HepG2 (cell line): ENCODE measurements around the gene FCGBP. TPM values are rescaled to one million over a fixed set of nuclear protein-coding genes. Genes with fewer than 3 reads are reported as not detected.

Experiments used
- ATAC-seq: fragments of 200-7000 bp; cut with Tn5 transposase; 3 replicates; pipeline ENCODE4 v1.9.1; 2020; ENCODE audit warnings: mild to moderate bottlenecking, moderate library complexity
- BruUV-seq: library from RNA; stranded (reverse); fragments of 400-500 nt; replicated peaks from 2 replicates; lab custom pipeline; 2021; lab: Mats Ljungman, UMichigan
- CTCF ChIA-PET: fragments of 300-600 bp; formaldehyde crosslinking; extraction: SDS; loops from one replicate; lab custom pipeline; 2021; ENCODE audit warnings: low total read pairs, inconsistent platforms, low intra/inter-chr PET ratio; lab: Yijun Ruan, JAX
- POLR2A ChIA-PET: fragments of 350-600 bp; sonication (Branson Sonifier 250); formaldehyde crosslinking; loops from one replicate; lab custom pipeline; 2020; ENCODE audit warnings: antibody characterized with exemption, inconsistent platforms; lab: Yijun Ruan, JAX
- DNase-seq: peaks from one replicate; pipeline ENCODE4 v3.0.0-alpha.2; 2015; ENCODE audit warnings: low spot score
- FAIRE-seq: peaks from 3 replicates; lab custom pipeline; 2011; peaks lifted over from hg19 to GRCh38; lab: Jason Lieb, UNC
- H2AFZ ChIP-seq: one replicate; pipeline ENCODE4 v1.6.1; 2011; ENCODE audit warnings: low read length, inconsistent platforms
- H3K27ac ChIP-seq: fragments of 300-600 bp; 3 replicates; pipeline ENCODE4 v1.8.0; 2011; ENCODE audit warnings: mixed run types, mild to moderate bottlenecking, mixed read lengths, low read length, inconsistent platforms; ENCODE audit not compliant: insufficient read depth; ENCODE audit errors: extremely low read length
- H3K27me3 ChIP-seq, 2 experiments: fragments of 200-600 bp in 1 of 2; 2 replicates in 1 of 2; 3 replicates in 1 of 2; pipeline versions ENCODE4 v1.6.0 to v1.8.0; 2011; ENCODE audit warnings: low read length in 2 of 2, mild to moderate bottlenecking in 2 of 2, moderate library complexity in 2 of 2, inconsistent platforms in 1 of 2; ENCODE audit not compliant: insufficient read depth in 2 of 2, control insufficient read depth in 1 of 2
- H3K36me3 ChIP-seq, 2 experiments: fragments of 200-600 bp in 1 of 2; replicated peaks in 1 of 2; 2 replicates in 1 of 2; 3 replicates in 1 of 2; pipeline versions ENCODE4 v1.5.1 to v1.8.0; 2011; ENCODE audit warnings: low read length in 2 of 2, inconsistent platforms in 1 of 2; ENCODE audit not compliant: insufficient read depth in 2 of 2, control insufficient read depth in 1 of 2
- H3K4me1 ChIP-seq: 2 replicates; pipeline ENCODE4 v1.5.1; 2012; ENCODE audit warnings: low read length, inconsistent platforms; ENCODE audit not compliant: insufficient read depth
- H3K4me2 ChIP-seq: 2 replicates; pipeline ENCODE4 v1.6.0; 2011; ENCODE audit warnings: low read depth, low read length, inconsistent platforms
- H3K4me3 ChIP-seq, 3 experiments: fragments of 200-600 bp in 1 of 3; sonication (generic), shearing (Covaris generic) in 1 of 3; replicated peaks in 1 of 3; 2 replicates each; pipeline ENCODE4 v1.5.1; 2011 to 2016; ENCODE audit warnings: low read length in 3 of 3, inconsistent platforms in 2 of 3, low read depth in 2 of 3, mild to moderate bottlenecking in 2 of 3, control low read depth in 1 of 3, mixed read lengths in 1 of 3; ENCODE audit not compliant: insufficient read depth in 1 of 3
- H3K79me2 ChIP-seq: one replicate; pipeline ENCODE4 v1.6.1; 2011; ENCODE audit warnings: low read length, inconsistent platforms; ENCODE audit not compliant: insufficient read depth
- H3K9ac ChIP-seq: 2 replicates; pipeline ENCODE4 v1.6.0; 2011; ENCODE audit warnings: mild to moderate bottlenecking, low read depth, low read length, inconsistent platforms; ENCODE audit not compliant: insufficient read depth
- H3K9me3 ChIP-seq: 2 replicates; pipeline ENCODE4 v1.5.1; 2012; ENCODE audit warnings: mild to moderate bottlenecking, low read length
- H4K20me1 ChIP-seq: 2 replicates; pipeline ENCODE4 v1.6.0; 2011; ENCODE audit warnings: inconsistent platforms, mild to moderate bottlenecking, low read length, moderate library complexity; ENCODE audit not compliant: insufficient read depth
- HDAC6 ChIP-seq: fragments of 200-600 bp; sonication (generic); IDR thresholded peaks from 2 replicates; pipeline ENCODE4 v1.7.0; 2017; ENCODE audit warnings: mild to moderate bottlenecking, antibody characterized with exemption, low read length, low read depth
- IRX3 ChIP-seq: sonication (generic); formaldehyde crosslinking; IDR thresholded peaks from 2 replicates; pipeline ENCODE4 v1.8.1; 2023; ENCODE audit warnings: mild to moderate bottlenecking, low read depth, missing genetic modification reagents, borderline replicate concordance
- KDM1A ChIP-seq: IDR thresholded peaks from 2 replicates; pipeline ENCODE4 v1.6.1; 2016; ENCODE audit warnings: missing compliant biosample characterization
- MEIS1 ChIP-seq: sonication (generic); formaldehyde crosslinking; IDR thresholded peaks from 2 replicates; pipeline ENCODE4 v1.9.0; 2021; ENCODE audit warnings: mild to moderate bottlenecking, missing genetic modification reagents, moderate library complexity, borderline replicate concordance
- MIER3 ChIP-seq: IDR thresholded peaks from 2 replicates; pipeline ENCODE4 v1.6.1; 2016; ENCODE audit warnings: missing compliant biosample characterization, borderline replicate concordance
- POGZ ChIP-seq: sonication (generic); formaldehyde crosslinking; IDR thresholded peaks from 2 replicates; pipeline ENCODE4 v1.4.0; 2020; ENCODE audit warnings: mild to moderate bottlenecking, missing genetic modification reagents
- RFX5 ChIP-seq: IDR thresholded peaks from 2 replicates; pipeline ENCODE4 v1.6.1; 2011; ENCODE audit warnings: low read depth, low read length, improper control_type of control experiment
- SNAPC2 ChIP-seq: sonication (generic); formaldehyde crosslinking; IDR thresholded peaks from 2 replicates; pipeline ENCODE4 v1.8.1; 2022; ENCODE audit warnings: mild to moderate bottlenecking, missing genetic modification reagents
- ZBTB38 ChIP-seq: sonication (generic); formaldehyde crosslinking; IDR thresholded peaks from 2 replicates; pipeline ENCODE4 v1.5.1; 2020; ENCODE audit warnings: mild to moderate bottlenecking, missing genetic modification reagents
- ZEB1 ChIP-seq: IDR thresholded peaks from 2 replicates; pipeline ENCODE4 v1.6.1; 2012; ENCODE audit warnings: mild to moderate bottlenecking, low read depth, inconsistent platforms; ENCODE audit not compliant: insufficient replicate concordance
- ZFP41 ChIP-seq: sonication (generic); formaldehyde crosslinking; IDR thresholded peaks from 2 replicates; pipeline ENCODE4 v1.4.0; 2020; ENCODE audit warnings: mild to moderate bottlenecking, missing genetic modification reagents, borderline replicate concordance
- ZFYVE20 ChIP-seq: sonication (generic); formaldehyde crosslinking; IDR thresholded peaks from 2 replicates; pipeline ENCODE4 v1.8.0; 2023; ENCODE audit warnings: low read depth, mild to moderate bottlenecking, moderate library complexity, missing genetic modification reagents, borderline replicate concordance
- ZNF160 ChIP-seq: sonication (generic); formaldehyde crosslinking; IDR thresholded peaks from 2 replicates; pipeline ENCODE4 v1.8.0; 2022; ENCODE audit warnings: mild to moderate bottlenecking, inconsistent platforms, missing genetic modification reagents
- ZNF256 ChIP-seq: sonication (generic); formaldehyde crosslinking; conservative IDR thresholded peaks from 2 replicates; pipeline ENCODE4 v1.4.0; 2020; ENCODE audit warnings: missing genetic modification reagents
- ZNF430 ChIP-seq: sonication (generic); formaldehyde crosslinking; IDR thresholded peaks from 2 replicates; pipeline ENCODE4 v1.9.0; 2021; ENCODE audit warnings: mild to moderate bottlenecking, missing genetic modification reagents
- ZNF484 ChIP-seq: sonication (generic); formaldehyde crosslinking; IDR thresholded peaks from 2 replicates; pipeline ENCODE4 v1.5.1; 2020; ENCODE audit warnings: mild to moderate bottlenecking, low read depth, missing genetic modification reagents, borderline replicate concordance
- ZNF792 ChIP-seq: IDR thresholded peaks from 2 replicates; pipeline ENCODE4 v1.6.1; 2016
- WGBS: methylation state at CpG from one replicate; pipeline ENCODE4 v1.1.6; 2017; ENCODE audit warnings: low lambda C conversion rate; 5-methylcytosine and 5-hydroxymethylcytosine counted together
- in situ Hi-C: cut with HindIII; loops from 2 replicates; pipeline ENCODE4 v1.10.0; 2017; ENCODE audit warnings: low pct_unique_long_range_greater_than_20kb; ENCODE audit not compliant: extremely low pct_ligation_motif_present
- intact Hi-C: fragments of 100-400 bp; cut with micrococcal nuclease; formaldehyde crosslinking; loops from one replicate; pipeline ENCODE4 v1.10.0; 2022; ENCODE audit not compliant: unreplicated experiment
- polyA plus RNA-seq, 8 experiments: library from polyadenylated mRNA; depleted of rRNA in 3 of 8; stranded (reverse) in 7 of 8; unstranded in 1 of 8; fragments of >200 nt; fragmentation: Illumina TruSeq in 4 of 8; extraction: Trizol in 4 of 8; gene quantifications; 2 replicates each; pipeline versions ENCODE4 v1.2.1 to v1.2.3, GENCODE V29; 2011 to 2016; ENCODE audit warnings: low read depth in 4 of 8, missing spikeins in 1 of 8, mixed read lengths in 1 of 8; ENCODE audit not compliant: insufficient read depth in 1 of 8
- total RNA-seq, 5 experiments: library from RNA; depleted of rRNA; stranded (reverse); fragments of >200 nt; fragmentation: Illumina TruSeq; extraction: Trizol; gene quantifications; 2 replicates each; pipeline ENCODE4 v1.2.3, GENCODE V29; 2016; ENCODE audit warnings: low read depth in 1 of 5
- TF ChIP-seq, protein P1 (sequence below): sonication (generic); formaldehyde crosslinking; IDR thresholded peaks from 2 replicates; pipeline ENCODE4 v1.4.0; 2020; ENCODE audit warnings: missing genetic modification reagents
- TF ChIP-seq, protein P2 (sequence below): sonication (generic); formaldehyde crosslinking; IDR thresholded peaks from 2 replicates; pipeline ENCODE4 v1.4.0; 2020; ENCODE audit warnings: missing genetic modification reagents, borderline replicate concordance
- TF ChIP-seq, protein P3 (sequence below): sonication (generic); formaldehyde crosslinking; IDR thresholded peaks from 2 replicates; pipeline ENCODE4 v1.8.1; 2023; ENCODE audit warnings: missing genetic modification reagents, mild to moderate bottlenecking, borderline replicate concordance

Gene FCGBP
- total and polyA plus RNA-seq, 2 of the 13 experiments (the other 11 are each of a cell fraction or from before 2014, with no cell fraction given), result 1.3 to 7.0 TPM

DNA sequence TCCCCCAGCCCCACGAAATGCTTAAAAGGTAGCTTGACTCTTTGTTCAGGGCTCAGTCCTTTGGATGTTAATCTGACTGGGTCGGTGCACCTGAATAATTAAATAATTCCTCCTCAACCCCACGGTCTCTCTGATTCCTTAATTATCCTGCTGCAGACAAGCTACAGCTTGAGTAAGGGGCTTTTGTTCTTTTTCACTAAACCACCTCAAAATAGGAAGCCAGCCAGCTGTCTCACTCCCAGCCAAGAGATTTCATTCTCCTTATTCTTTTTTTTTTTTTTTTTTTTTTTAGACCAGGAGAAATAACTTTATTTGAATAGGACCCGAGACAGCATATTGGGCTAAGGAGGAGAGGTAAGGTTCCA, 7.9 kb upstream of the FCGBP start:
- POLR2A ChIA-PET, result interaction anchor here (1.1 kb wide), 1 partner anchor 28 kb away, joined by 3 read pairs; the partner anchor contains the start of gene PSMC4
- ATAC-seq, result no peak
- FAIRE-seq, result no peak
- no peak overlapping the region for H2AFZ ChIP-seq
- in situ Hi-C loops (no loop called here), intact Hi-C loops (no loop called here)
- no peak overlapping the region for H3K9ac ChIP-seq
- H4K20me1 ChIP-seq, result no peaks in the 10 kb centered on the region
- 88% methylated on average over 4 of the region's 4 CpGs for WGBS
- CTCF ChIA-PET, result no interaction called here
- no peaks in the 10 kb centered on the region for H3K27me3 ChIP-seq
- no peaks in the 10 kb centered on the region for H3K9me3 ChIP-seq
- no peaks in the 10 kb centered on the region for H3K36me3 ChIP-seq
- H3K4me3 ChIP-seq, result no peak overlapping the region
- peaks cover 50% of the 10 kb centered on the region for H3K4me1 ChIP-seq
- TF ChIP-seq, protein P1, sequence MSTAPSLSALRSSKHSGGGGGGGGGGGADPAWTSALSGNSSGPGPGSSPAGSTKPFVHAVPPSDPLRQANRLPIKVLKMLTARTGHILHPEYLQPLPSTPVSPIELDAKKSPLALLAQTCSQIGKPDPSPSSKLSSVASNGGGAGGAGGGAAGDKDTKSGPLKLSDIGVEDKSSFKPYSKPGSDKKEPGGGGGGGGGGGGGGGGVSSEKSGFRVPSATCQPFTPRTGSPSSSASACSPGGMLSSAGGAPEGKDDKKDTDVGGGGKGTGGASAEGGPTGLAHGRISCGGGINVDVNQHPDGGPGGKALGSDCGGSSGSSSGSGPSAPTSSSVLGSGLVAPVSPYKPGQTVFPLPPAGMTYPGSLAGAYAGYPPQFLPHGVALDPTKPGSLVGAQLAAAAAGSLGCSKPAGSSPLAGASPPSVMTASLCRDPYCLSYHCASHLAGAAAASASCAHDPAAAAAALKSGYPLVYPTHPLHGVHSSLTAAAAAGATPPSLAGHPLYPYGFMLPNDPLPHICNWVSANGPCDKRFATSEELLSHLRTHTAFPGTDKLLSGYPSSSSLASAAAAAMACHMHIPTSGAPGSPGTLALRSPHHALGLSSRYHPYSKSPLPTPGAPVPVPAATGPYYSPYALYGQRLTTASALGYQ (CRISPR knock-in tag), result no peak
- TF ChIP-seq KDM1A (no peak), POGZ (no peak), HDAC6 (no peak), SNAPC2 (CRISPR knock-in tag) (no peak), IRX3 (CRISPR knock-in tag) (no peak), ZNF484 (CRISPR knock-in tag) (no peak), ZNF160 (CRISPR knock-in tag) (no peak), ZNF256 (CRISPR knock-in tag) (no peak), ZFYVE20 (no peak), MIER3 (CRISPR knock-in tag) (no peak), MEIS1 (CRISPR knock-in tag) (no peak), RFX5 (no peak), ZFP41 (no peak), ZEB1 (no peak), ZNF792 (CRISPR knock-in tag) (no peak), ZNF430 (CRISPR knock-in tag) (no peak), ZBTB38 (no peak)
- TF ChIP-seq, protein P2, sequence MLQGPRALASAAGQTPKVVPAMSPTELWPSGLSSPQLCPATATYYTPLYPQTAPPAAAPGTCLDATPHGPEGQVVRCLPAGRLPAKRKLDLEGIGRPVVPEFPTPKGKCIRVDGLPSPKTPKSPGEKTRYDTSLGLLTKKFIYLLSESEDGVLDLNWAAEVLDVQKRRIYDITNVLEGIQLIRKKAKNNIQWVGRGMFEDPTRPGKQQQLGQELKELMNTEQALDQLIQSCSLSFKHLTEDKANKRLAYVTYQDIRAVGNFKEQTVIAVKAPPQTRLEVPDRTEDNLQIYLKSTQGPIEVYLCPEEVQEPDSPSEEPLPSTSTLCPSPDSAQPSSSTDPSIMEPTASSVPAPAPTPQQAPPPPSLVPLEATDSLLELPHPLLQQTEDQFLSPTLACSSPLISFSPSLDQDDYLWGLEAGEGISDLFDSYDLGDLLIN (CRISPR knock-in tag), result no peak
- TF ChIP-seq, protein P3, sequence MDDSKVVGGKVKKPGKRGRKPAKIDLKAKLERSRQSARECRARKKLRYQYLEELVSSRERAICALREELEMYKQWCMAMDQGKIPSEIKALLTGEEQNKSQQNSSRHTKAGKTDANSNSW (CRISPR knock-in tag), result no peak
- no peak for DNase-seq
- no peaks in the 10 kb centered on the region for H3K79me2 ChIP-seq
- no peak overlapping the region for H3K4me2 ChIP-seq
- no TSS peak for BruUV-seq
- H3K27ac ChIP-seq, result no peak overlapping the region
